Measurements from ENCODE around the gene FAM53A. TPM values are rescaled to one million over a fixed set of nuclear protein-coding genes. Genes with fewer than 3 reads are reported as not detected.

The FAM53A gene
- polyA plus RNA-seq, 1 donor, result 2.0 TPM

- no peak for DNase-seq (ENCODE audit: low read depth)
Measured at GRCh38 chr4:1592068-1592708, 91.9 kb downstream of the FAM53A start.

GRCh38 chr4:1591107-1591506 is 93.0 kb downstream of the FAM53A start:
- no peak for DNase-seq (ENCODE audit: low read depth)

GRCh38 chr4:1590244-1590643 is 93.9 kb downstream of the FAM53A start:
- DNase-seq (ENCODE audit: low read depth), result no peak

Other genes starting within 250 kb of the FAM53A start
- gene SLBP, start 28.0 kb upstream of the FAM53A start, polyA plus RNA-seq (ENCODE audit: insufficient read length), result 32.2 TPM
- 22.6 TPM for gene TMEM129, start 37.0 kb upstream of the FAM53A start, polyA plus RNA-seq (ENCODE audit: insufficient read length)
- 22.1 TPM for gene TACC3, start 37.2 kb upstream of the FAM53A start, polyA plus RNA-seq (ENCODE audit: insufficient read length)
- 1.2 TPM for gene FGFR3, start 109.0 kb upstream of the FAM53A start, polyA plus RNA-seq (ENCODE audit: insufficient read length)
- gene LETM1, start 171.8 kb upstream of the FAM53A start, polyA plus RNA-seq (ENCODE audit: insufficient read length), result 15.2 TPM
- 37.3 TPM for gene NSD2, start 187.1 kb upstream of the FAM53A start, polyA plus RNA-seq (ENCODE audit: insufficient read length)

Data from forelimb muscle (tissue), 1 donor.